ENCODE data around the gene FTSJ3. TPM values are rescaled to one million over a fixed set of nuclear protein-coding genes. Genes with fewer than 3 reads are reported as not detected.
"Not testable (repeated sequence)": the region's sequence is repeated elsewhere in the genome, so short reads cannot be mapped to it uniquely, and the experiment has no call there.

Gene FTSJ3
- total and polyA plus RNA-seq, 2 experiments from 2014 or later = 27.6 to 47.3 TPM

GRCh38 chr17:63869491-63870291 is 42.2 kb upstream of the FTSJ3 start:
- Histone ChIP-seq H3K4me1 (ENCODE audit: insufficient read depth) (peaks cover 15% of the 10 kb centered on the region), H3K27ac (peak overlapping the region; percentile 47), H2AFZ (peak overlapping the region; percentile 56), H3F3A (ENCODE audit: insufficient read depth) (peaks cover 20% of the 10 kb centered on the region; the same call in 1 of the 2 replicates), H3K4me2 (ENCODE audit: unreplicated experiment) (peak overlapping the region; percentile 28)
- H3K9me3 ChIP-seq (ENCODE audit: low read depth); H3K4me3 ChIP-seq; H3K9ac ChIP-seq; H3K9me2 ChIP-seq (ENCODE audit: insufficient read depth); H4K20me1 ChIP-seq (ENCODE audit: insufficient read depth); in situ Hi-C loops (cut with MboI); H3K36me3 ChIP-seq (ENCODE audit: low read depth); H3K79me2 ChIP-seq (ENCODE audit: insufficient read depth); H3K27me3 ChIP-seq (replicated peaks; ENCODE audit: insufficient read depth): not testable (repeated sequence)
- DNase-seq = peak; percentile 42
- WGBS, 2 experiments (ENCODE audit: low coverage in 1 of 2, low lambda C conversion rate in 2 of 2, missing lambda C conversion rate in 2 of 2) = 35 to 37% methylated on average over 9 of the region's 9 CpGs

- H3K4me3 ChIP-seq; H3K9ac ChIP-seq; H3K79me2 ChIP-seq (ENCODE audit: insufficient read depth); H3K27me3 ChIP-seq (replicated peaks; ENCODE audit: insufficient read depth); in situ Hi-C loops (cut with MboI); H3K9me2 ChIP-seq (ENCODE audit: insufficient read depth); H4K20me1 ChIP-seq (ENCODE audit: insufficient read depth); H3K9me3 ChIP-seq (ENCODE audit: low read depth); H3K4me2 ChIP-seq (ENCODE audit: unreplicated experiment); H2AFZ ChIP-seq; H3K27ac ChIP-seq; H3K36me3 ChIP-seq (ENCODE audit: low read depth): not testable (repeated sequence)
- DNase-seq = peak; percentile 22
- Histone ChIP-seq H3K4me1 (ENCODE audit: insufficient read depth) (peaks cover 15% of the 10 kb centered on the region), H3F3A (ENCODE audit: insufficient read depth) (peaks cover 20% of the 10 kb centered on the region; the same call in 1 of the 2 replicates)
- WGBS, 2 experiments (ENCODE audit: low coverage in 1 of 2, low lambda C conversion rate in 2 of 2, missing lambda C conversion rate in 2 of 2) = 64 to 69% methylated on average over 7 of the region's 7 CpGs
These were observed 39.2 kb upstream of the FTSJ3 start for GRCh38 chr17:63866625-63867024.

- no peak for TF ChIP-seq EZH2phosphoT487 (IDR thresholded peaks at IDR 0.05; ENCODE audit: insufficient read depth, low read depth)
- no peak for TF ChIP-seq EZH2 (IDR thresholded peaks at IDR 0.05; ENCODE audit: insufficient read depth, poor library complexity, severe bottlenecking)
- 68 to 72% methylated on average over 3 of the region's 3 CpGs for WGBS, 2 experiments (ENCODE audit: low coverage in 1 of 2, low lambda C conversion rate in 2 of 2, missing lambda C conversion rate in 2 of 2)
- H3K4me1 ChIP-seq (ENCODE audit: insufficient read depth) = no peaks in the 10 kb centered on the region
- H3K36me3 ChIP-seq (ENCODE audit: low read depth) = no peaks in the 10 kb centered on the region
- no peak overlapping the region for H3K27ac ChIP-seq
- H3K4me3 ChIP-seq = no peak overlapping the region
- DNase-seq = no peak
- no peaks in the 10 kb centered on the region for H3K9me2 ChIP-seq (ENCODE audit: insufficient read depth)
- in situ Hi-C loops (cut with MboI) = no loop called here
- H3F3A ChIP-seq (ENCODE audit: insufficient read depth) = no peaks in the 10 kb centered on the region
- H2AFZ ChIP-seq = no peak overlapping the region
- H3K27me3 ChIP-seq (replicated peaks; ENCODE audit: insufficient read depth) = 0 out of 2 replicates have a peak, but pooled peaks cover 4% of the 10 kb centered on the region
- no peak overlapping the region for H3K9ac ChIP-seq
- H3K79me2 ChIP-seq (ENCODE audit: insufficient read depth) = no peaks in the 10 kb centered on the region
- H4K20me1 ChIP-seq (ENCODE audit: insufficient read depth) = no peaks in the 10 kb centered on the region
- no peak overlapping the region for H3K4me2 ChIP-seq (ENCODE audit: unreplicated experiment)
- no peaks in the 10 kb centered on the region for H3K9me3 ChIP-seq (ENCODE audit: low read depth)
These were observed 31.8 kb upstream of the FTSJ3 start for GRCh38 chr17:63859257-63859656.

GRCh38 chr17:63856425-63856824 is 29.0 kb upstream of the FTSJ3 start:
- H3K4me2 ChIP-seq (ENCODE audit: unreplicated experiment); H3K9me3 ChIP-seq (ENCODE audit: low read depth); H3K27ac ChIP-seq; H3K9me2 ChIP-seq (ENCODE audit: insufficient read depth); H3F3A ChIP-seq (ENCODE audit: insufficient read depth); H3K4me3 ChIP-seq; H3K27me3 ChIP-seq (replicated peaks; ENCODE audit: insufficient read depth); H4K20me1 ChIP-seq (ENCODE audit: insufficient read depth); H3K9ac ChIP-seq; H3K79me2 ChIP-seq (ENCODE audit: insufficient read depth); in situ Hi-C loops (cut with MboI); H2AFZ ChIP-seq; H3K36me3 ChIP-seq (ENCODE audit: low read depth); H3K4me1 ChIP-seq (ENCODE audit: insufficient read depth); DNase-seq: not testable (repeated sequence)
- WGBS, 2 experiments (ENCODE audit: low coverage in 1 of 2, low lambda C conversion rate in 2 of 2, missing lambda C conversion rate in 2 of 2) = 82 to 87% methylated on average over 8 of the region's 8 CpGs

GRCh38 chr17:63855185-63855584 is 27.7 kb upstream of the FTSJ3 start:
- Histone ChIP-seq H3K27ac (no peak overlapping the region), H3F3A (ENCODE audit: insufficient read depth) (no peaks in the 10 kb centered on the region), H3K9me3 (ENCODE audit: low read depth) (no peaks in the 10 kb centered on the region), H3K36me3 (ENCODE audit: low read depth) (no peaks in the 10 kb centered on the region), H3K4me2 (ENCODE audit: unreplicated experiment) (no peak overlapping the region), H3K79me2 (ENCODE audit: insufficient read depth) (no peaks in the 10 kb centered on the region), H3K27me3 (replicated peaks; ENCODE audit: insufficient read depth) (peaks cover 4% of the 10 kb centered on the region; the same call in 1 of the 2 replicates), H4K20me1 (ENCODE audit: insufficient read depth) (no peaks in the 10 kb centered on the region), H2AFZ (no peak overlapping the region), H3K4me1 (ENCODE audit: insufficient read depth) (no peaks in the 10 kb centered on the region), H3K4me3 (no peak overlapping the region), H3K9me2 (ENCODE audit: insufficient read depth) (no peaks in the 10 kb centered on the region), H3K9ac (no peak overlapping the region)
- TF ChIP-seq EZH2phosphoT487 (IDR thresholded peaks at IDR 0.05; ENCODE audit: insufficient read depth, low read depth) (no peak), EZH2 (IDR thresholded peaks at IDR 0.05; ENCODE audit: insufficient read depth, poor library complexity, severe bottlenecking) (no peak)
- DNase-seq = no peak
- in situ Hi-C loops (cut with MboI) = no loop called here
- WGBS, 2 experiments (ENCODE audit: low coverage in 1 of 2, low lambda C conversion rate in 2 of 2, missing lambda C conversion rate in 2 of 2) = 62 to 69% methylated on average over 8 of the region's 8 CpGs
